Left lung (tissue), 10 donors: Measurements from ENCODE around the gene TTLL5. TPM values are rescaled to one million over a fixed set of nuclear protein-coding genes. Genes with fewer than 3 reads are reported as not detected.

Source experiments
- ATAC-seq: fragments of 200-7000 bp; cut with Tn5 transposase; one replicate; pipeline ENCODE4 v1.9.1; 2020; ENCODE audit warnings: moderate library complexity
- DNase-seq, 4 donors: peaks; one replicate each; pipeline ENCODE4 v3.0.0-alpha.2; 2013 to 2020
- H3K27ac ChIP-seq, 2 donors: fragments of 200-600 bp; sonication (generic) in 1 of 2; one replicate each; pipeline versions ENCODE4 v1.5.0 to v1.8.0; 2020 to 2021
- H3K27me3 ChIP-seq, 2 donors: fragments of 200-600 bp; sonication (generic) in 1 of 2; one replicate each; pipeline versions ENCODE4 v1.5.0 to v1.8.0; 2020 to 2021
- H3K36me3 ChIP-seq, 2 donors: fragments of 200-600 bp; sonication (generic) in 1 of 2; one replicate each; pipeline versions ENCODE4 v1.5.0 to v1.8.0; 2020 to 2021
- H3K4me1 ChIP-seq, 2 donors: fragments of 200-600 bp; one replicate each; pipeline ENCODE4 v1.8.0; 2021
- H3K4me3 ChIP-seq, 2 donors: fragments of 200-600 bp; sonication (generic) in 1 of 2; one replicate each; pipeline versions ENCODE4 v1.5.0 to v1.8.0; 2020 to 2021; ENCODE audit warnings: mild to moderate bottlenecking in 1 of 2
- H3K9me3 ChIP-seq, 2 donors: fragments of 200-600 bp; sonication (generic) in 1 of 2; one replicate each; pipeline versions ENCODE4 v1.5.0 to v1.8.0; 2020 to 2021
- CTCF ChIP-seq, 2 donors: fragments of 200-600 bp; sonication (generic) in 1 of 2; IDR thresholded peaks; one replicate each; pipeline versions ENCODE4 v1.5.0 to v1.8.0; 2021; ENCODE audit warnings: antibody characterized with exemption in 2 of 2
- intact Hi-C, 2 donors: fragments of 100-400 bp; cut with DNase I; formaldehyde crosslinking; loops; one replicate each; pipeline versions ENCODE4 v1.11.2 to v1.14.2; 2022
- polyA plus RNA-seq, 6 donors: library from polyadenylated mRNA; unstranded; fragments of 120-200 nt; gene quantifications; one replicate each; pipeline ENCODE4 v1.2.1, GENCODE V29; 2013; ENCODE audit not compliant: insufficient read length in 6 of 6
- total RNA-seq, 2 donors: library from RNA; stranded (reverse); fragmentation: NEBNext Ultra II Directional; extraction: Animal tissue kit (Norgen Biotek cat#: 25700); gene quantifications; one replicate each; pipeline ENCODE4 v1.2.1, GENCODE V29; 2021
- donor health status: DM: no; HTN: yes; CAD: no.
- donor health status: DM: no; HTN: no; CAD: no.

TTLL5 gene
- total and polyA plus RNA-seq, 8 donors: 30.8 to 46.7 (median 42.1) TPM

GRCh38 chr14:75769047-75769685 lies 108.1 kb downstream of the TTLL5 start:
- intact Hi-C loops: no loop called here
- peaks cover 0 to 42% of the 10 kb centered on the region in 2 donors for H3K36me3 ChIP-seq
- no peak for TF ChIP-seq CTCF (IDR thresholded peaks at IDR 0.05)
- no peak for DNase-seq
- no peak overlapping the region for H3K27ac ChIP-seq
- no peaks in the 10 kb centered on the region for H3K27me3 ChIP-seq
- no peaks in the 10 kb centered on the region for H3K9me3 ChIP-seq
- ATAC-seq: no peak
- no peak overlapping the region for H3K4me3 ChIP-seq
- H3K4me1 ChIP-seq: no peaks in the 10 kb centered on the region

GRCh38 chr14:75770635-75771034 lies 109.6 kb downstream of the TTLL5 start:
- no peak for TF ChIP-seq CTCF (IDR thresholded peaks at IDR 0.05)
- intact Hi-C loops: no loop called here
- Histone ChIP-seq H3K4me1 (no peaks in the 10 kb centered on the region), H3K27me3 (no peaks in the 10 kb centered on the region), H3K9me3 (no peaks in the 10 kb centered on the region), H3K36me3 (peaks cover 0 to 43% of the 10 kb centered on the region in 2 donors), H3K4me3 (no peak overlapping the region), H3K27ac (no peak overlapping the region)
- ATAC-seq: no peak
- no peak for DNase-seq

GRCh38 chr14:75771595-75771994 lies 110.5 kb downstream of the TTLL5 start:
- Histone ChIP-seq H3K27ac (no peak overlapping the region), H3K36me3 (peaks cover 0 to 43% of the 10 kb centered on the region in 2 donors), H3K4me3 (no peak overlapping the region), H3K9me3 (no peaks in the 10 kb centered on the region), H3K27me3 (no peaks in the 10 kb centered on the region), H3K4me1 (no peaks in the 10 kb centered on the region)
- no peak for TF ChIP-seq CTCF (IDR thresholded peaks at IDR 0.05)
- DNase-seq: no peak
- intact Hi-C loops: no loop called here
- ATAC-seq: no peak

GRCh38 chr14:75773046-75773445 lies 112.0 kb downstream of the TTLL5 start:
- intact Hi-C loops: no loop called here
- Histone ChIP-seq H3K27me3 (no peaks in the 10 kb centered on the region), H3K9me3 (no peaks in the 10 kb centered on the region), H3K36me3 (peaks cover 0 to 50% of the 10 kb centered on the region in 2 donors), H3K27ac (no peak overlapping the region), H3K4me3 (no peak overlapping the region), H3K4me1 (no peaks in the 10 kb centered on the region)
- ATAC-seq: no peak
- no peak for TF ChIP-seq CTCF (IDR thresholded peaks at IDR 0.05)
- no peak for DNase-seq

GRCh38 chr14:75781096-75781495 lies 120.0 kb downstream of the TTLL5 start:
- DNase-seq: no peak
- peaks cover 0 to 69% of the 10 kb centered on the region in 2 donors for H3K36me3 ChIP-seq
- no peaks in the 10 kb centered on the region for H3K9me3 ChIP-seq
- H3K4me3 ChIP-seq: no peak overlapping the region
- no peak for ATAC-seq
- no peaks in the 10 kb centered on the region for H3K27me3 ChIP-seq
- intact Hi-C loops: loop anchor here in 1 of 2 donors (10.0 kb wide), 1 partner anchor 66 kb away; no protein-coding TSS in a partner anchor
- no peak for TF ChIP-seq CTCF (IDR thresholded peaks at IDR 0.05)
- H3K27ac ChIP-seq: no peak overlapping the region
- no peaks in the 10 kb centered on the region for H3K4me1 ChIP-seq
